Progenitor cell of endocrine pancreas (in vitro differentiated cells): Measurements from ENCODE around the gene PDK1. TPM values are rescaled to one million over a fixed set of nuclear protein-coding genes. Genes with fewer than 3 reads are reported as not detected.

Experiments used
- DNase-seq: peaks from one replicate; pipeline ENCODE4 v3.0.0; 2021; ENCODE audit warnings: low spot score; ENCODE audit not compliant: unreplicated experiment
- H3K27ac Mint-ChIP-seq: 2 replicates; pipeline ENCODE4 v1.8.0; 2021; ENCODE audit warnings: mild to moderate bottlenecking, moderate library complexity, mixed read lengths
- H3K27me3 Mint-ChIP-seq: 2 replicates; pipeline ENCODE4 v1.8.0; 2021; ENCODE audit warnings: mixed read lengths
- H3K36me3 Mint-ChIP-seq: 2 replicates; pipeline ENCODE4 v1.8.0; 2022; ENCODE audit warnings: mixed read lengths; ENCODE audit not compliant: insufficient read depth
- H3K4me1 Mint-ChIP-seq: 2 replicates; pipeline ENCODE4 v1.8.0; 2021; ENCODE audit warnings: low read depth, mixed read lengths
- H3K4me3 Mint-ChIP-seq: 2 replicates; pipeline ENCODE4 v1.8.0; 2021; ENCODE audit warnings: low read depth, mild to moderate bottlenecking, moderate library complexity, mixed read lengths
- H3K9me3 Mint-ChIP-seq: 2 replicates; pipeline ENCODE4 v1.8.0; 2021; ENCODE audit warnings: low read depth, mixed read lengths
- total RNA-seq: library from RNA; stranded (reverse); gene quantifications from 2 replicates; pipeline ENCODE4 v1.2.1, GENCODE V29; 2021
- TF ChIP-seq, protein P1 (sequence below): fragments of 200-600 bp; sonication (generic); IDR thresholded peaks from one replicate; pipeline ENCODE4 v1.5.0; 2021; ENCODE audit warnings: antibody characterized with exemption, mild to moderate bottlenecking; ENCODE audit not compliant: unreplicated experiment

PDK1 gene
- total RNA-seq, 1 donor from 2014 or later: 20.2 TPM

DNA sequence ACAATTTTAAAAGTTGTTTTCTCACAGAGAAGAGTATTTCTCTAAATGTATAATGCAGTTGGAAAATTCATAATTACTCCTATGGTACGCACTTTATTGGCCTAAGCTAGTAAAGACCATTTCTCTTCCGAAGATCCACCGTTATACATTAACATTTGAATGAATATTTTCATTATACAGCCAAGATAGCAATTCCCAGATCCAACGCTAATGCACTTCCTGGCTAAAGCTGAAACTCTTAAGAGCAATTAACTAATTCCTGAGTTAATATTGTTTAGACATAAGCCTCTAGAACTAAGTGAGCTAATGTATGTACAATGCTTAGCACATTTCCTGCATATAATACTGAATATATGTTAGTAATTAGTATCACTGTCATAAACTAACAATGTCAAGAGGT lies 56.2 kb downstream of the PDK1 start:
- Mint-ChIP-seq H3K4me1 (peaks cover 3% of the 10 kb centered on the region), H3K27ac (no peak overlapping the region), H3K4me3 (no peak overlapping the region), H3K9me3 (no peaks in the 10 kb centered on the region), H3K27me3 (no peaks in the 10 kb centered on the region), H3K36me3 (no peaks in the 10 kb centered on the region)
- no peak for DNase-seq
- TF ChIP-seq, protein P1, sequence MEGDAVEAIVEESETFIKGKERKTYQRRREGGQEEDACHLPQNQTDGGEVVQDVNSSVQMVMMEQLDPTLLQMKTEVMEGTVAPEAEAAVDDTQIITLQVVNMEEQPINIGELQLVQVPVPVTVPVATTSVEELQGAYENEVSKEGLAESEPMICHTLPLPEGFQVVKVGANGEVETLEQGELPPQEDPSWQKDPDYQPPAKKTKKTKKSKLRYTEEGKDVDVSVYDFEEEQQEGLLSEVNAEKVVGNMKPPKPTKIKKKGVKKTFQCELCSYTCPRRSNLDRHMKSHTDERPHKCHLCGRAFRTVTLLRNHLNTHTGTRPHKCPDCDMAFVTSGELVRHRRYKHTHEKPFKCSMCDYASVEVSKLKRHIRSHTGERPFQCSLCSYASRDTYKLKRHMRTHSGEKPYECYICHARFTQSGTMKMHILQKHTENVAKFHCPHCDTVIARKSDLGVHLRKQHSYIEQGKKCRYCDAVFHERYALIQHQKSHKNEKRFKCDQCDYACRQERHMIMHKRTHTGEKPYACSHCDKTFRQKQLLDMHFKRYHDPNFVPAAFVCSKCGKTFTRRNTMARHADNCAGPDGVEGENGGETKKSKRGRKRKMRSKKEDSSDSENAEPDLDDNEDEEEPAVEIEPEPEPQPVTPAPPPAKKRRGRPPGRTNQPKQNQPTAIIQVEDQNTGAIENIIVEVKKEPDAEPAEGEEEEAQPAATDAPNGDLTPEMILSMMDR: no peak

DNA sequence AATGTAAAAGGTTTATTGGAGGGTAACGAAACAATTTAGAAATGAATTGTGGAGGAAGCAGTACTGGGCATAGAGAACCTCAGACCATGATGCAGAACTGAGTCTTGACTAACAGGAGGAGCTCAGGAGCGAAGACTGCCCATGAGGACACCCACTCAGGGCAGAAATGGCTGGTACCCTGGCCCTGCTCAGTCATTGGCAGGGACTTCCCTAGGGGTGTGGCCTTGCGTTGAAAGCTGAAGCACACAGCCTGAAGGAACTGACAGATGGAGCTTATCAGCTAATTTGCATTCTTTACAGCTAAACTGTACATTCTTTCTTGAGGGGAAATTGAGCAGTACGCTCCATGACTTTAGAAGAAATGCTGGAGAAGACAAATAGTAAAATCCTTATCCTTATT lies 57.1 kb downstream of the PDK1 start:
- Mint-ChIP-seq H3K9me3 (no peaks in the 10 kb centered on the region), H3K27ac (no peak overlapping the region), H3K36me3 (no peaks in the 10 kb centered on the region), H3K27me3 (no peaks in the 10 kb centered on the region), H3K4me3 (no peak overlapping the region), H3K4me1 (peaks cover 3% of the 10 kb centered on the region)
- TF ChIP-seq, protein P1: no peak
- no peak for DNase-seq

DNA sequence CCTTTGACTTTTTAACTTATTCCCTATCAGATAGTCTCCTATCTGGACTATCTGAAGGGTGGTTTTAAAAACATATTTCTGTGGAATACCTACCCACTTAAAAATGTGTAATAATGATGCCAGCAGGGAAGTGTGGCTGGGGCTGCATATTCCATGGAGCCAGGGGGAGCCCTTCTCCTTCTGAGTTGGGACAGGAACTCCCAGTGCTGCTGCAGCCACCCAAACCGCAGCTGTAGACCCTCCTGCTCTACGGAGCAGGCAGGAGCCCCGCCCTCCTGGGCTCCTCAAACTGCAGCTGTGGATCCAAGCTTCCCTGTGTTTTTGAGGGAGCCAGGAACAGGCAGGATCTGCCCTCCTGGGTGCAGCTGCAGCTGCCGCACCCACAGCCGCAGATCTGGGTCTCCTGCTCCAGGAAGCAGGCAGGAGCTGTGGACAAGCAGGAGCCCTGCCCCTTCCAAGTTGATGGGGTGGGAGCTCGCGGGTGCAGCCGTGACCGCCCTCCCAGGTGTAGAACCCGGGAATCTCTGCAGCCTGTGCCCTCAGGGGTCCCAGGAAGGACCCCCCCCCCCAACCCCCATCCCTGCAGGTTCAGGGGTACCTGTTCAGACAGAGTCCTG lies 57.8 kb downstream of the PDK1 start:
- TF ChIP-seq, protein P1: no peak
- H3K27me3 Mint-ChIP-seq: no peaks in the 10 kb centered on the region

DNA sequence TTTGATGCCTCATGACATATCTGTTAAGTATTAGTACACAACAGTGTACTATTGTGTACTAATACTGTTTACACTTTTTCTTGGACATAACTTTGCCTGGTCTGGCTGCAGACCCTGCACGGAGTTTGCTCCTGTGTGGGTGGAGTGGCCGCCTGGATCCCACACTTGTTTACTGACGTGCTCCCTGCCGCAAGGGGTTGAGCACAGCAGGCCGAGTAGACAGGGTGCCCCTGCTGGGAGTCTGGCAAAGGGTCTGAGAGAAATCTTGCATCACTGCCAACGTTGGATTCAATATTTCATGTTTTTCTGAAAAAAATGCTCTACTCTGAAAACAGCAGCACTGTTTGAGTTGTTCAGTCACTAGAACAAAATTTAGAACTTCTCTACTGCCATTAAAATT lies 59.0 kb downstream of the PDK1 start:
- no peaks in the 10 kb centered on the region for H3K9me3 Mint-ChIP-seq
- H3K4me1 Mint-ChIP-seq: peaks cover 3% of the 10 kb centered on the region

More for the DNA sequence above, 57.8 kb downstream of the PDK1 start:
- no peak for DNase-seq
- peaks cover 3% of the 10 kb centered on the region for H3K4me1 Mint-ChIP-seq
- no peaks in the 10 kb centered on the region for H3K36me3 Mint-ChIP-seq
- H3K4me3 Mint-ChIP-seq: no peak overlapping the region
- H3K27ac Mint-ChIP-seq: no peak overlapping the region
- no peaks in the 10 kb centered on the region for H3K9me3 Mint-ChIP-seq

DNA sequence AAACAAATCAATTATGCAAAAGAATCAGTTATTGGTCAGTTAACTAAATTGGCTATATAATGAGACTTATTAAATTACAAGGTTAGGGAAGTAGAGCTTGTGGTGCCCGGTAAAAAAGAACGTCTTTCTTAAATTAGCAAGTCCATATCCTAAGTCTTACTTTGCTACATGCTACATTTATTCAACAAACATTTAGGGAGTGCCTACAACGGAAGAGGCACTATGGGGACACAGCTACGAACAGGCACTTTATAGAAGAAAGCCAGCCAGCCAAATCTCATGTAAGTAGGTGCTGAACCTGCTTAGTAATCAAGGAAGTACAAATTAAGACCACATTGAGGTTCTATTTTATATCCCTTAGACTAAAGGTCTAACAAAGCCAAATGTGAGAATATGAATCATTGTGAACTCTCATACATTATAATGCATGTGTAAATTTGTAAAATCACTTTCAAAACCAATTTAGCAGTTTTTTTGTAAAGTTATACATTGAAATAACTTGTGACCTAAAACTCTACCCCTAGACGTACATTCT lies 59.9 kb downstream of the PDK1 start:
- no peak overlapping the region for H3K4me3 Mint-ChIP-seq
- H3K27ac Mint-ChIP-seq: no peak overlapping the region
- H3K4me1 Mint-ChIP-seq: peaks cover 3% of the 10 kb centered on the region
- no peaks in the 10 kb centered on the region for H3K36me3 Mint-ChIP-seq
- no peak for DNase-seq
- no peaks in the 10 kb centered on the region for H3K27me3 Mint-ChIP-seq
- H3K9me3 Mint-ChIP-seq: peaks cover under 1% of the 10 kb centered on the region
- TF ChIP-seq, protein P1: no peak

More for the DNA sequence above, 59.0 kb downstream of the PDK1 start:
- H3K4me3 Mint-ChIP-seq: no peak overlapping the region
- TF ChIP-seq, protein P1: no peak
- H3K27ac Mint-ChIP-seq: no peak overlapping the region
- DNase-seq: no peak
- no peaks in the 10 kb centered on the region for H3K36me3 Mint-ChIP-seq
- H3K27me3 Mint-ChIP-seq: no peaks in the 10 kb centered on the region
